ENCODE data around the gene NTM. TPM values are rescaled to one million over a fixed set of nuclear protein-coding genes. Genes with fewer than 3 reads are reported as not detected.

NTM gene
- total RNA-seq, 3 donors from 2014 or later = 0.66 to 9.0 (median 1.0) TPM

DNA sequence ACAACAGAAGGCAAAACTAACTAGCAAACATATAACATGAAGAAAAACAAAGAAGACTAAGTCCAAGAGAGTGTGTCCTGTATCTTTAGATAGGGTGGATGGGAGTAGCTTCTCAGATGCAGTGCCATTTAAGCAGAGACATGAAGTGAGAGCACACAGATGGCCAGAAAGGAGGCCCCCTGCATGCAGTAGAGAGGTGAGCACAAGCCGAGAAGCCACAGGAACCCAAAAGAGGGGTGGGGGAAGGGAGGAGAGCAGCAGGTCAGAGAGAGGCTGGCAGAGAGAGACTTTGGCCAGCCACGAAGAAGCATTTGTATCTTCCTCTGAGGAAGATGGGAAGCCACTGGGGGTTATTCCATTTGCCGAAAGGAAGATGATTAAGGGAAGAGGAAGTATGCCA is 86.7 kb downstream of the NTM start:
- no peak for DNase-seq (ENCODE audit: low spot score in 2 of 2)
- Histone ChIP-seq H3K4me1 (no peaks in the 10 kb centered on the region), H3K27me3 (no peaks in the 10 kb centered on the region), H3K4me3 (no peak overlapping the region), H3K36me3 (no peaks in the 10 kb centered on the region), H3K9me3 (no peaks in the 10 kb centered on the region), H3K27ac (no peak overlapping the region)
- intact Hi-C loops (cut with DNase I; ENCODE audit: low total_unique reads) = no loop called here
- no peak for TF ChIP-seq POLR2AphosphoS5 (IDR thresholded peaks at IDR 0.05)
- TF ChIP-seq, protein P1, sequence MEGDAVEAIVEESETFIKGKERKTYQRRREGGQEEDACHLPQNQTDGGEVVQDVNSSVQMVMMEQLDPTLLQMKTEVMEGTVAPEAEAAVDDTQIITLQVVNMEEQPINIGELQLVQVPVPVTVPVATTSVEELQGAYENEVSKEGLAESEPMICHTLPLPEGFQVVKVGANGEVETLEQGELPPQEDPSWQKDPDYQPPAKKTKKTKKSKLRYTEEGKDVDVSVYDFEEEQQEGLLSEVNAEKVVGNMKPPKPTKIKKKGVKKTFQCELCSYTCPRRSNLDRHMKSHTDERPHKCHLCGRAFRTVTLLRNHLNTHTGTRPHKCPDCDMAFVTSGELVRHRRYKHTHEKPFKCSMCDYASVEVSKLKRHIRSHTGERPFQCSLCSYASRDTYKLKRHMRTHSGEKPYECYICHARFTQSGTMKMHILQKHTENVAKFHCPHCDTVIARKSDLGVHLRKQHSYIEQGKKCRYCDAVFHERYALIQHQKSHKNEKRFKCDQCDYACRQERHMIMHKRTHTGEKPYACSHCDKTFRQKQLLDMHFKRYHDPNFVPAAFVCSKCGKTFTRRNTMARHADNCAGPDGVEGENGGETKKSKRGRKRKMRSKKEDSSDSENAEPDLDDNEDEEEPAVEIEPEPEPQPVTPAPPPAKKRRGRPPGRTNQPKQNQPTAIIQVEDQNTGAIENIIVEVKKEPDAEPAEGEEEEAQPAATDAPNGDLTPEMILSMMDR (IDR thresholded peaks at IDR 0.05) = no peak
- no peak for TF ChIP-seq POLR2A (IDR thresholded peaks at IDR 0.05)

GRCh38 chr11:131458421-131458820 is 88.0 kb downstream of the NTM start:
- Histone ChIP-seq H3K4me1 (no peaks in the 10 kb centered on the region), H3K9me3 (no peaks in the 10 kb centered on the region), H3K36me3 (no peaks in the 10 kb centered on the region), H3K4me3 (no peak overlapping the region), H3K27ac (no peak overlapping the region), H3K27me3 (peaks cover 0 to 4% of the 10 kb centered on the region in 2 donors)
- no peak for DNase-seq (ENCODE audit: low spot score in 2 of 2)
- TF ChIP-seq, protein P1 (IDR thresholded peaks at IDR 0.05) = no peak
- TF ChIP-seq POLR2A (IDR thresholded peaks at IDR 0.05) = no peak
- no peak for TF ChIP-seq POLR2AphosphoS5 (IDR thresholded peaks at IDR 0.05)
- intact Hi-C loops (cut with DNase I; ENCODE audit: low total_unique reads) = no loop called here

DNA sequence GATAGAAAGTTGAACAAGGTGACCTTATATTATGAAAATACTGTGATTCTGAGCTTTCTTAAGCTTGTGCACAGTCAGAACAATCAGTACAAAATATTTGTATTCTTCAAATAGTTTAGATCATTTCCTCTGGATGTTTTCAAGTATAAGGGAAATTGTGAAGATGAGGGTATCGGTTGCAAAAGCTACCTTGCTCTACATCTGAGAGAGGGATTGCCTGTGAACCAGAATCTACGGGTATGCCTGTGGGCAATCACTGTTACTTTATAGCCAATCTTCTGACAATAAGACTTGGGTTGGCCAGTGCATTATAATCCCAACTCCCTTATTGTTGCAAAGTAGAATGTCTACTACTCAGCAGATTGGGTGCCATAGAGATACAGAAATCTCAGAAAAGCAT is 90.5 kb downstream of the NTM start:
- TF ChIP-seq, protein P1 (IDR thresholded peaks at IDR 0.05) = no peak
- TF ChIP-seq POLR2AphosphoS5 (IDR thresholded peaks at IDR 0.05) (no peak), POLR2A (IDR thresholded peaks at IDR 0.05) (no peak)
- intact Hi-C loops (cut with DNase I; ENCODE audit: low total_unique reads) = no loop called here
- H3K4me3 ChIP-seq = no peak overlapping the region
- no peaks in the 10 kb centered on the region for H3K9me3 ChIP-seq
- H3K36me3 ChIP-seq = no peaks in the 10 kb centered on the region
- H3K27me3 ChIP-seq = peaks cover 0 to 16% of the 10 kb centered on the region in 2 donors
- H3K4me1 ChIP-seq = no peaks in the 10 kb centered on the region
- no peak overlapping the region for H3K27ac ChIP-seq
- no peak for DNase-seq (ENCODE audit: low spot score in 2 of 2)

DNA sequence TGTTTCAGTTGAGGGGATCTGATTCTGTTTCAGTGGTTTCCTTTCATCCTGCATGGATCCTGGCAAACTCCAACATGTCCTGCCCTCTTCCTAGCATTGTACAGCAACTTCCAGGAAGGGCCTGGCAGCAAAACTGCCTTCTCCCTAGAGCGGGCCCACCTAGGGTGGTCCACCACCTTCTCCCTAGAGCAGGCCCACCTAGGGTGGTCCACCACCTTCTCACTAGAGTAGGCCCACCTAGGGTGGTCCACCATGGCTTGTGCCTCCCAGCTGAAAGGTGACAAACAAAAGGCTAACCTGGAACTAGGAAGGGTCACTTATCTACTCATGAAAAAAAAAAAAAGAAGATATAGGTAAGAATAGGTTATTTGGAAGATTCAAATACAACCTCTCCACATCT is 92.2 kb downstream of the NTM start:
- DNase-seq (ENCODE audit: low spot score in 2 of 2) = no peak
- peaks cover 0 to 16% of the 10 kb centered on the region in 2 donors for H3K27me3 ChIP-seq

GRCh38 chr11:131463162-131463561 is 92.7 kb downstream of the NTM start:
- no peaks in the 10 kb centered on the region for H3K9me3 ChIP-seq
- TF ChIP-seq POLR2AphosphoS5 (IDR thresholded peaks at IDR 0.05) (no peak), POLR2A (IDR thresholded peaks at IDR 0.05) (no peak)
- TF ChIP-seq, protein P1 (IDR thresholded peaks at IDR 0.05) = no peak
- H3K27ac ChIP-seq = no peak overlapping the region
- DNase-seq (ENCODE audit: low spot score in 2 of 2) = no peak
- H3K4me1 ChIP-seq = no peaks in the 10 kb centered on the region
- H3K27me3 ChIP-seq = peaks cover 0 to 16% of the 10 kb centered on the region in 2 donors
- H3K36me3 ChIP-seq = no peaks in the 10 kb centered on the region
- no peak overlapping the region for H3K4me3 ChIP-seq
- intact Hi-C loops (cut with DNase I; ENCODE audit: low total_unique reads) = no loop called here

More for the DNA sequence above, 92.2 kb downstream of the NTM start:
- no peaks in the 10 kb centered on the region for H3K9me3 ChIP-seq
- intact Hi-C loops (cut with DNase I; ENCODE audit: low total_unique reads) = no loop called here
- H3K4me3 ChIP-seq = no peak overlapping the region
- TF ChIP-seq POLR2A (IDR thresholded peaks at IDR 0.05) (no peak), POLR2AphosphoS5 (IDR thresholded peaks at IDR 0.05) (no peak)
- TF ChIP-seq, protein P1 (IDR thresholded peaks at IDR 0.05) = no peak
- no peaks in the 10 kb centered on the region for H3K4me1 ChIP-seq
- H3K36me3 ChIP-seq = no peaks in the 10 kb centered on the region
- no peak overlapping the region for H3K27ac ChIP-seq

Data from breast epithelium (tissue), 4 donors.